ENCODE measurements around the gene IPCEF1.

IPCEF1 gene, protein sequence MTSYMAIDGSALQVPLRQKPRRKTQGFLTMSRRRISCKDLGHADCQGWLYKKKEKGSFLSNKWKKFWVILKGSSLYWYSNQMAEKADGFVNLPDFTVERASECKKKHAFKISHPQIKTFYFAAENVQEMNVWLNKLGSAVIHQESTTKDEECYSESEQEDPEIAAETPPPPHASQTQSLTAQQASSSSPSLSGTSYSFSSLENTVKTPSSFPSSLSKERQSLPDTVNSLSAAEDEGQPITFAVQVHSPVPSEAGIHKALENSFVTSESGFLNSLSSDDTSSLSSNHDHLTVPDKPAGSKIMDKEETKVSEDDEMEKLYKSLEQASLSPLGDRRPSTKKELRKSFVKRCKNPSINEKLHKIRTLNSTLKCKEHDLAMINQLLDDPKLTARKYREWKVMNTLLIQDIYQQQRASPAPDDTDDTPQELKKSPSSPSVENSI

DNA sequence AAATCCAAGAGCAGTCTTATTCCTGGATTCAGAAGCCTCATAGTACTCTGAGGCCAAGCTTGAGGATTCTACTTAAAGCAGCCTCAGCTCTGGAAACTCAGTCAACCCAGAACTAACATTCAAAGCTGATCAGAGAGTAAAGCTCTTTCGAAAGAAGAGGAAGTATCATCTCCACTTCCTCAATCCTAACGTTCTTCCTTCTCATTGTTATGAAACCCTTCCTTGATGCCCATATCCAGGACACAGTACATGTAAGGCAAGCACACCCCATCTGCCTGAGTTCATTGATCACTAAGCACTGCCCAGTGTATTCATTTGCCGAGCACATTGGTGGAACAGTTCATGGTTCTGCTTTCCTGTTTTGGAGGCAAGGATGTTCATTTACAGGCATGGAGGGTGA lies at the start of gene IPCEF1:
TSS of gene IPCEF1 (minus strand) at position 114 of the 400 bp plus-strand sequence. CDS start 90,856 bp downstream, outside the sequence.
- DNase-seq = no peak

DNA sequence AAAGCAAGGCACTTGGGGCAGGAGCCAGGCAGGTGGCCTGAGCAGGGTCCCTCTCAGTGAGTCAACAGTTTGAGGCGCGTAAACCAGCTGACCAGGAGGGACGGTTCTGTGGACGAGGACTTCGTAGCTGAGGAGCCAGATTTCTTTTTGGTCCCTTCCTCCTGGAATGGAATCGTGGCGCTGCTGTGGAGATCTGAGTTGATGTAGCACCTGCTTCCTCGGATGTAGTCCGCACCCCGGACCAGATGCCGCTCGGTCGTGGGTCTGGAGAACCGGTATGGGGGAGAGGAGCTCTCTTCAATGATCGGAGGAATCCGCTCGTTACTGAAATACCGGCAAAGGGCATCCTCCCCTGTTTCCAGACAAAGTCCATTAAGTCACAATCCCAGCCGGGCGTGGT lies 49.7 kb upstream of the IPCEF1 start:
- no peak for DNase-seq

DNA sequence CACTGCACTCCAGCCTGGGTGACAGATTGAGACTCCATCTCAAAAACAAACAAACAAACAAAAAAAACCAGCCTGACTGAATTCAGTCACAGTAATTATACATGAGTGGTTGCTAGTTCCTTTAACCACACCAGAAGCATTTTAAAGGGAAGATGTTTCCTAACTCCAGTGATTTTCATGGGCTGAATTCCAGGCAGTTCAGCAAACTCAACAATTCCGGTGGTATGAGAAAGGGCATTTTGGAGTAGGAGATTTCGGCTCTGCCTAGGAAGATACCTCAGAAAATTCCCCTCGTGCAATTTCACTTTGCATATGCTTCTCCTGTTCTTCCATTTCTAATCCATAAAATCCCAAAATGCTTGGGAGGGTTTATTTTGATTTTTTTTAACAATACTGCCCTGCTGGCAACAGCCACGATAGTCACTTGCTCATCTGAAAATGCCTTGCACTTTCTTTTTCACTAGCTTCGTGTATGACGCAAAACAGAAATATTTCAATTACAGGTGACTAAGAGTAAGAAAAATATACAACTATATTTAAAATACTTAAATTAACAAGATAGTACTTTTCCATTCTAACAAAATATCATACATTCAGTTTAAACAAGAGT lies 48.3 kb upstream of the IPCEF1 start:
- no peak for DNase-seq

DNA sequence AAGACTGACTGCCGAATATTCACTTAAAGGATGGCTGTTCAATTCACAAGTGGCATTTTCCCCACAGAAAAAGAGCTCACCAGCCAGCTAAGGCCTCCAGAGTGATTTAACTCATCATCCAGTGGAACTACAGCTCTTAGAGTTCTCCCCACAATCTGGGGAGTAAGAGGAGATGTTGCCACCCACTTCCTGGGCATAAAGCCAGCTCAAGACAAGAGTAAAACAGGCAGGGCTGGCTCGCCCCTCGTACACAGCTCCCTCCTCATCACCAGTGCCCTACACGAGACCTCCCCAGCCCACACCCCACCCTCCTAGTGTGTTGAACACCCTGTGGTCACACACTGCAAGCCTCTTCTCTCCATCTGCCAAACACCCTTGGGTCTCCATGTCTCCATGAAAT lies 47.2 kb upstream of the IPCEF1 start:
- DNase-seq = no peak

DNA sequence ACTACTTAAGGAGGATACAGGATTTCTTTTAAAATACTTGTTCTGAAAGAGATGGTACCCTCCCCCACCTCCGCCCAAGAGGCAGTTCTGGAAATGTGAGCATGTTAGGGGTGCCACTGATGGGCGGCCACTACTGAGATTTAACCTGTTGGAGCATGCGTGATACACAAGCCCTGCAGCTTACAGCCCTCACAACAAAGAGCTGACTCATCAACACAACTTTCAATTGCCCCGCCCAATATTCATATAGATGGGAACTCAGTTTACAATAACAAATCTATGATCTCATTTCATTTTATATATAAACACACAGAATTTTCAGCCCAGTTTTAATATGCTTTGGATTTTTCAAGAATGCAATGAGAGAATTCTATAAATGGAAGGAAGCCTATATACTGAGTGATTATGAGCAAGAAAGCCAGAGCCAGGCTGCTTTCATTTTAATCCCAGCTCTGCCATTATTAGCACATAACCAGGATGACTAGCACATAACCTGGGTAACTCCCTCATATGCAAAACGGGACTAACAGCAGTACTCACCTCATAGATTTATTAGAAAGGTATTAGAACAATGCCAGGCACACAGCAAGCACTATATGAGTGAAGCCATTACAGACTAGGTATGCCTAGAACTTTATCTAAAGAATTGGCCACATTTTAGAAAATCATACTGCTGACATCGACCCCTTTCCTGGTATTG lies 45.6 kb upstream of the IPCEF1 start:
- DNase-seq = no peak

DNA sequence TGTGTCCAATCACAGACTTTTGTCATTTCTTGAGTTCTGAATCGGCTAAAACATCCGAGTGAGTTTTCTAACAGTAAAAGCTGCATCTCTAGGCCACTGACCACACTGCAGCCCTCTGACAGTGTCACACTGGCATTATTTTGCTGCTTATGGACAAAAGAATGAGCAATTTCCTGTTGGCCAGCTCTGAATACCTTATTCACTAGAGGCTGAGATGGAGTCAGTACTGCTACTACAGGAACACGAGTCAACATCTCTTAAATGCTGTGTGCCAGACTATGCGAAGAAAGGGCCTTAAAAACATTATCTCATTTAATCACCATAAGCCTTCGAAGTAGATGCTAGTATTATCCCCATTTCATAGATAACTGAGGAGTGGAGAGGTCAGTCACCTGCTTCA lies 42.5 kb upstream of the IPCEF1 start:
- DNase-seq = no peak

DNA sequence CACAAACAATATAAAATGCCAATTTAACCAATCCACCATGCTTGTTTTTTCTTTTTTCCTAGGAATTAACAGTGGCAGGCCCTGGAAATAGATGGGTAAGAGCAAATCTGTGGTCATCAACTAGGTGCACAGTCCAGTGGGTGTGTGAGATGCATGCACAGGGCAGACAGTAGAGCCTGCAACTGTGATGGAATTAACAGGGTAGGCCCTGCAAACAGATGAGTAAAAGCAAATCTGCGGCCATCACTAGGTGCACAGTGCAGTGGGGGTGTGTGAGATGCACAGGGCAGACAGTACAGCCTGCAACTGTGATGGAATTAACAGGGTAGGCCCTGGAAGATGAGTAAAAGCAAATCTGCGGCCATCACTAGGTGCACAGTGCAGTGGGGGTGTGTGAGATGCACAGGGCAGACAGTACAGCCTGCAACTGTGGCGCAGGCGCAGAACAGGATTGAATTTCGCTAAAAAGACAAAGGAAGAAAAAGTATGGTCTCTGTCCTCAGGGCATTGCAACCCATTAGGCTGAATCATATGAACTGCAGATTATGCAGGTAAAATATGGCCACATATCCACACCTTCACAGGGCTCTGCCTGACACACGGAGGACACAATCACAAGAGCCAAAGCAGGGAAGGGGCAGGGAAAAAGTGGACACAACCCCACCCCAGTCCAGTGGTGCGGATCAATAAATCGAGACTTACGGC lies 41.0 kb upstream of the IPCEF1 start:
- DNase-seq = no peak

DNA sequence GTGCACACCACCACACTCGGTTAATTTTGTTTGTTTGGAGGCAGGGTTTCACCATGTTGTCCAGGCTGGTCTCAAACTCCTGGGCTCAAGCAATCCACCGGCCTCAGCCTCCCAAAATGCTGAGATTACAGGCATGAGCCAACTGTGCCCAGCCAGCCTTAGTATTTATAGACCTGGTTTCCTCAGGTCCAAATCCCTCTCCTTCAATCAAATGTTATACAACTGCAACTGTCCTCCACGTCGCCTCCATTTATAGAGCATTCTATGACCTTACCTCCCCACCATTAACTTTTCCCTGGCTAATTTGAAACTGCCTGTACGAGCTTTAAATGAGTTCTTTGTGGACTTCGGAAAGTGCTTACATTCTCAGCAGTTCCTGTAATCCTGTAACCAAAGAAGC lies 39.3 kb upstream of the IPCEF1 start:
- no peak for DNase-seq

DNA sequence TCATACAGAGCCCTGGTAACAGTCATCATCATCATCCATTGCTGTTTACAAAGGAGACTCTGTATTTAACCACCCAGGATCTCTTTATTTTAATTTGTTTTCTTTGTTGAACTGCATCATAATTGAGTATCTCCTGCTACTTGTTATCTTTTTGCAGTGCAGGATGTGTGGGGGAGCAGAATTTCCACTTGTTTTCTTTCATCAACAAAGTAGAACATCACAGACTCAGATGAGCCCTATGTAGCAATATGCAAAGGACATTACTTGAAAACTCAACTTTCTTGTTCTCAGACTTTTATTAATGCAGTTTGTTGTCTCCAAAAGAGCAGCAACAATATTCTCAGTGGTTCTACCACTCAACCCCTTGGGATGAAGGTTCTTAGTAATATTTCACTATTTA lies 38.7 kb upstream of the IPCEF1 start:
- DNase-seq = no peak

DNA sequence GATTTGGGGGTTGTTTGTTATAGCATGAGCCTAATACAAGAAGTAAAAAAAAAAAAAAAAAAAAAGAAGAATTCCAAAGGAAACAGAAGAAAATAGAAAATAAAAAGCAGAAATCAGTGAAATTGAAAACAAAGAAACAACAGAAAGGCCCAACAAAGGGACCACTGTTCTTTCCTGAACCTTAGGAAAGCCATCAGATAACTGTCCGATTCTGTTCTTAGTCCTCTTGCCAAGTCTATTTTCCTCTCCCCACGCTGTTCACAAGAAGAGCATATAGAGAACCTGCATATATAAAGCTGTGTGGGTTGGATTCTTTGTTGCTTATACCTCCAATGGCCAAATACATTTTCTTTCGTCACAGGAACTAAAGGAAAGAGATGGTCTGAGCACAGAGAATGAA lies 38.0 kb upstream of the IPCEF1 start:
- DNase-seq = no peak

DNA sequence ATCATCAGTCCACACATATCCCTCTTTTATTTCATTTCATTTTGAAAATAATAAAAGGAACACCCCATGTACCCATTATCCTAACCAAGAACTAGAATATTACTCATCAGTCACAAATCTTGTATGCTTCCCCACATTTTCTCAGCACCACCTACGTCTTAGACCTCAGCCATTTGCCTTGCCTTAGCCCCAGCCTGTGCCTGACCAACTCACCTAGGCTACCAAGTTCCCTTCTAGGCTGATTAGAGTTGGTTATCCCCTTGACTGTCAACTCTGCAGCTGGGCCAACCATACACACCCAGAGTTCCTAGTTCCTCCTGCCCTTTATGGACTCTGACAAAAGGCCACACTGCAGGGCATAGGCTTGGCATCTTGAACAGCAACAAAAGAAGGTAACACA lies 33.4 kb upstream of the IPCEF1 start:
- DNase-seq = no peak

DNA sequence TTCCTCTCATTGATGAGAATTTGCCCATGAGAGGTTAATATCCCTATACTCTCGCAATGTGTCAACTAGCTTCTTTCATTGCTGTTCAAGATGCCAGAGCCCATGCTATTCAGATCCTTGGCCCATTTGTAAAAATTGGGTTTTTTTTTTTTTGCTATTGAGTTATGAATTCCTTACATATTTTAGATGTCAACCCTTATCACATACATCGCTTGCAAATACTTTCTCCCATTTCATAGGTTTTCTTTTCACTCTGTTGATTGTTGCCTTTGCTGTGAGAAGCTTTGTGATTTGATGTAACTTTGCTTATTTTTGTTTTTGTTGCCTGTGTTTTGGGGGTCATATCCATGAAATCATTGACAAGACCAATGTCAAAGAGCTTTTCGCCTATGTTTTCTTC lies 32.2 kb upstream of the IPCEF1 start:
- no peak for DNase-seq

DNA sequence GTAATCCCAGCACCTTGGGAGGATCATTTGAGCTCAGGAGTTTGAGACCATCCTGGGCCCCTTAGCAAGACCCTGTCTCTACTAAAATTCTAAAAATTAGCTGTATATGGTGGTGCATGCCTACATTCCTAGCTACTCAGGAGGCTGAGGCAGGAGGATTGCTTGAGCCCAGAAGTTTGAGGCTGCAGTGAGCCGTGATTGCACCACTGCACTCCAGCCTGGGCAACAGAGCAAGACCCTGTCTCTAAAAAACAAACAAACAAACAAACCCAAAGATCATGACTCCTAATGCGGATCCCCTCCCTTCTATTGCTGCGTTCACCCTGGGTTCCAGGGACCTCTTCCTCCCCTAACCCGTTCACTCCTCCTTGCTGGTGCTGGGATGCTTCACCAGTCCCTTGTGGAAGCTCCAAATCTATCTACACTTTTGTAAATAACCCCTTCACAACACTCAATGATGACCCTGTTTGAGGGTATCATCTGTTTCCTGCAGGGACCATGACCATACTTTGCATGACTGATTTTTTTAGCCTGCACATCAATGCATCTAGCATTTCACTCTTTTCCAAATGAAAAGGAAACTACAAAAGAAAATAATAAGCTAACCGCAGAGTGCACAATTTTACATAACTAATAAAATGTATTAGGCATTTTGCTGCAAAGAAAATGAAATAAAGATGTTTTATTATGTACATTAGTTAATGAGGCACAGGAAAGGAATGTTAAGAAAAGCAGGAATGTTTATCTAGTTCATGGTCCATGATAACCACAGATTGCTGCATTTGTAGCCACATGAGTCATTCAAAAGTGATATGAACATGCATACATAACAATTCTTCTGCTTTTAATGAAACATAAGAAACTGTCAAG lies 30.5 kb upstream of the IPCEF1 start:
- no peak for DNase-seq

DNA sequence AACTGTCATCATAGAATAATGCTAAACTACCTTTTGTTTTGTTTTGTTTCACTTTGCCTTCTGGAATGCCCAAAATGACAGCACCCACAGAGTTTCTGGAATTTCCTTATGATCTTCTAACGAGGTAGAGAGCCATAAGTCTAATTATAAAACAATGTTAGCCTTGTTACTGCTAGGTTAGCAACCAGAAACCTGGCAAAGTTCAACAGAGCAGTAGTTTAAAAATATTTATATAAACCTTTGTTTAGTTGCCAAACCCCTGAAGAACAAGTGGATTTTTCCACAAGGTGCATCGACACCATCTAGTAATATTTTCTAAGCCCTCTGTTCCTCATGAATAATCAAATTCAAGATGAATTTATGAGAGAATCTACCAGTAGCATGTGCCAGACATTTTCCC lies 27.6 kb upstream of the IPCEF1 start:
- DNase-seq = no peak

DNA sequence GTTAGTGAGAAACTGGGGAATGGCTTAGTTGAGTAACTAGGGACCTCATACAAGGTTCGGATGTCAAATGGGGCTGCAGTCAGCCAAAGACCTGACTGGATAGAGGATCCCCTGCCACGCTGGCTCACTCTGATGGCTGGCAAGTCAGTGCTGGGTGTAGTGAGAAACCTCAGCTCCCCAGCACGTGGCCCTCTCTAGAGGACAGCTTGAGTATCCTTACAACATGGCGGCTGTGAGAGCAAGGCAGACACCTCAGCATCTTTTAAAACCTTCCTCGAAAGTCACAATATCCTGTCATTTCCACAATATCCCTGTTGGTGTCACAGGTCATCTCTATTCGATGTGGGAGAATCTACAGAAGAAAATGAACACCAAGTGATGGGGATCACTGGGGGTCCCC lies 26.7 kb upstream of the IPCEF1 start:
- DNase-seq = no peak

DNA sequence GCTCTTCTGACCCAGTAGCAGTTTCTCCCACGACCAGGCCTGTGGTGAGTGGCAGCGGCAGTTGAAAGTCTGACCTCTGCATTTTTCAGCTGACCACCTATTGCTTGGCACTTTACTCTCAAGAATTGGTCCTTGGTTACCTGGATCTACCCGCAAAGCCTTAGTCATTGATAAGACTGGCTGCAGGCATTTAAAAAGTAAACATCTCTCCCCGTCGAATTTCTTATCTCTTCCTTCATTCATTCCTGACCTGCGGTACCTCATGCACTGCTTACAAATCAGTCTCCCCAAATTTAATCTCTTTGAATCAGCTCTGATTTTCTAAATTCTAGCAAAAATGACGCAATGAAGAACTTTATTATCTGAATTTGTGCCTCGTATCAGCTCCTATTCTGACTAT lies 26.1 kb upstream of the IPCEF1 start:
- no peak for DNase-seq

DNA sequence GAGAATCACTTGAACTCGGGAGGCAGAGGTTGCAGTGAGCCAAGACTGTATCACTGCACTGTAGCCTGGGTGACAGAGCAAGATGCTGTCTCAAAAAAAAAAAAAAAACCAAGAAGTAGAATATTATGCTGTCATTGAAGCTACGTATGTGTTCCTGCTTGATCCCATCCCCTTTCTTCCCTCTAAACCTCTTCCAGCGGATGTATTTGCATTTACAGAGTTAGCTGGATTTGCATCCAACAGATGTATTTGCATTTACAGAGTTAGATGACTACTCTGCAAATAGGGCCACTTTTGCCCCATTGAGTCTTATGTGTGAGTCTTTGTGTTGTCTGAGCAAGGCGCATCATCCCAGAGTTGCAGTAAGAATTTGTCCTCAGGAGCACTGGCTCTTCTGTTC lies 24.9 kb upstream of the IPCEF1 start:
- DNase-seq = no peak

DNA sequence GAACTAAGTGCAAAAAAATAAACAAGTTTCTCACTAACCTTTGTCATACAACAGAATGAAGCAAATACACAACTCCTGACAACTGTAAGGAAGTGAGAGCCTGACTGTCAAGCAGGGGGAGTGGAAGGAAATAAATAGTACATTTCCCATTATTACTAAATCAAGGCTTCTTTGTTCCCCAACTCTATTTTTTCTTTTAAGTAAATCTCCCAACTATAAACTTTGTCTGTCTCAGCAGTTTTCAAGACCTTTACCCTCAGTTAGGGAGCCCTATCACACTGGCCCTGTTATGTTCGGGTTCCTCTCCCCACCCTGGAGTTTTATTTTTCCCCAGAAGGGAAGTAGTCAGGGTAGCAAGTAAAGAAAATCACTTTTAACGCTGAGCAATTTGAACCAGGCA lies 24.1 kb upstream of the IPCEF1 start:
- no peak for DNase-seq

DNA sequence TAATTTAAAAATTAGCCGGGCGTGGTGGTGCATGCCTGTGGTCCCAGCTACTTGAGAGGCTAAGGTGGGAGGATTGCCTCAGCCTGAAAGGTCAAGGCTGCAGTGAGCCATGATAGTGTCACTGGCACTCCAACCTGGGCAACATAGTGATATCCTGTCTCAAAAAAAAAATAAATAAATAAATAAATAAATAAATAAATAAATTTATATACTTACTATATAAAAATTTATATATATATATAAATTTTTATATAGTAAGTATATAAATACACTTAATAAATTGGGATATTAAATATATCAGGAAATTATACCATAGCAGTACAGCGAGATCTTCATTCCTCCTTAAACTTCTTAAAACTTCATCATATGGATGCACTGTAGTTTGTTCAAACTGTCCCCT lies 23.0 kb upstream of the IPCEF1 start:
- no peak for DNase-seq

DNA sequence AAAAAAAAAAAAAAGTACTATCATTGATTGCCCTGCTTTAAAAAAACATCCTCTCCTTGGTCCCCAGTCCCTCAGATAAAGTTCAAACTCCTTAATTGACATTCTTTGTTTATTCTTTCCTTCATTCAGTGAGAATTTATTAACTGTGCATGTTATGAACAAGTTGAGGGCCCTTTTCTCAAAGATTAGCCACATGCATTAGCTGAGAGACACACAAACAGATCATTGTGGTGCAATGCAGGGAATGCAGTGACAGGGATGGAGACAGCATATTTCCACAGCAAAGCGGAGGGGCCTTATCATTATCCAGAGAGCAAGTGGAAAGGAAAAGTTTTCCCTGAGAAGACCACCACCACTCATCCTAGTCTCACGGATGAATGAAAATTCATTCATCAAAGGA lies 21.9 kb upstream of the IPCEF1 start:
- DNase-seq = no peak

DNA sequence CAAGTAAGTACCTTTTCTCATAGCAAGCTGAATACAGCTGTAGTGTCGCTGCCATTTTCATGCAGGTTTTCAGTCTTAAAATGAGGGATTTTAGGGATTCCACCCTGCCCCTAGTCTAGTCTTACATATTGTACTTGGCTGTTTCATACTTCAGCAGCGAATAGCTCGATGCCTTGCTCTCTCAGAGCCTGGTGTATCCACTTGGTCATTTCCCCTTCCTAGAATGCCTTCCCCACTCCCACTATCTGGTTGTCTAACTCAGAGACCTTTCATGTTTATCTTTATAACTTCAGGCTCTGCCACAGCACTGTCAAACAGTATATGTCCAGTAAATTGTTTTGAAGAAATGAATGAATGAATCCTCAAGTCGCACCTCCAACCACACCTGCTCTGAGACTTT lies 21.1 kb upstream of the IPCEF1 start:
- DNase-seq = no peak

DNA sequence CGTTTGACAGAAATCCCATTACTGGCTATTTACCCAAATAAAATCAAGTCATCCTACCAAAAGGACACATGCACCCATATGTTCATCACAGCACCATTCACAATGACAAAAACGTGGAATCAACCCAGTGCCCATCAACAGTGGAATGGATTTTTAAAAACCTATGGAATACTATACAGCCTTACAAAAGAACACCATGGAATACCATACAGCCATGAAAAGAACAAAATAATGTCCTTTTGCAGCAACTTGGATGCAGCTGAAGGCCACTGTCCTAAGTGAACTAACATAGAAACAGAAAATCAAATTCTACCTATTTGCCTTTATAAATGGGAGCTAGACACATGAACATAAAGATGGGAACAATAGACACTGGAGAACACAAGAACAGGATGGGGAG lies 17.4 kb upstream of the IPCEF1 start:
- no peak for DNase-seq

DNA sequence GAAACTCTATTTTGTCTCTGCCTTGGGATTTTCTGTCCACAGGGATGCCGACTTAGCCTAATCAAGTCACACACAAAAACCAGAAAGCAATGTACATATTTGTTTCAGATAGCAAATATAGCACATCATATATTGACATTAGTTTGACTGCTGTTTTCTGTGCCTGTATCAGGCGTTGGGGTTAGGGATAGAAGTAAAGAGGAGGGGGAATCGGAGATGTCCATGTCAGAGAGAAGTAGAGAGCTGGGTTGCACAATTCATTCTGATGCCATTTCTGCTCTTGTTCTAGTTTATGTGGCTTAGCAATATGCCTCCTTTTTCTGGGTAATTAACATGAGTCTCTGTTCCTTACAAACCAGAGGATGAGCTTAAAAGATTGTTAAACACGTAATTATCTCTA lies 14.7 kb upstream of the IPCEF1 start:
- DNase-seq = no peak
